NCI-H2196 treated with DMSO at 0.1 percent for 48 hours (cell line): ENCODE measurements around the gene ARID2.

Source experiments
- DNase-seq: peaks from one replicate; lab custom pipeline; 2025; ENCODE audit not compliant: unreplicated experiment; lab: John Stamatoyannopoulos, UW

The ARID2 gene

DNA sequence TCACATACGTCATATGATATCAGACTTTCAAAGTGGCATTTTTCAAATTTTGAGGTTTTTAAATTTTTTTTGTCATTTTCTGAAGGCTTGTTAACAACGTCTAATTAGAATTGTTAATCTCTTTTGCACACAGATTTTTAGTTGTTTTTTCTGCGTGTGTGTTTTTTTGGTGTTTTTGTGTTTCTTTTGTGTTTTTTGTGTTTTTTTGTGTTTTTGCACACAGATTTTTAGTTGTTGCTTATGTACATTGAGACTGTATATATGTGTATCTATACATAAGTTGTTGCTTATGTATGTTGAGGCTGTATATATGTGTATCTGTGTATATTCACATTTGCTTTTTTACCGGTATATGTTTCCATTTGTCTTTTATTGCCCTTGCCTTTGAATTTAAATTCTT lies 30.8 kb downstream of the ARID2 start:
- no peak for DNase-seq

- peak; percentile 31 for DNase-seq
These were observed 32.9 kb downstream of the ARID2 start for GRCh38 chr12:45762185-45763110.

GRCh38 chr12:45763381-45763780 lies 33.9 kb downstream of the ARID2 start:
- no peak for DNase-seq

- no peak for DNase-seq
These were observed 38.7 kb downstream of the ARID2 start for GRCh38 chr12:45768194-45768593.

- DNase-seq = no peak
These were observed 44.2 kb downstream of the ARID2 start for GRCh38 chr12:45773747-45774146.

- no peak for DNase-seq
These were observed 45.1 kb downstream of the ARID2 start for GRCh38 chr12:45774508-45775162.

DNA sequence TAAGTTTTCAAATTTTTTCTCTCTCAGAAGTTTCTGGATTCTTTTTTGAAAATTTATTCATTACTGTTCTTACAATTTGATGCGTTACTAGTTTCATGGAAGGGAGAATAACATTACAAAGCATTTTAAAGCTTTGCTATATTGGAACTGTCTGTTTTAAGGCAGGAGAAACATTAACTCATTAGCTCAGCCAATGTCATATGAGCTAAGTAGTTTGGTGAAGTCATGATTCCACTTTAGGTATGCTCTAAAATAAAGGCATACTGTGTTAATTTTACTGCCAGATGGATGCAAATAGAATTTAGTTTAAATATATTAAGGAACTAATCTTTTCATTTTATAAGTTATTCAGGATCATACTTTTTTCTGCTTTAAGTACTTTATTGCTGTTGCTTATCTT lies 46.0 kb downstream of the ARID2 start:
- no peak for DNase-seq

- no peak for DNase-seq
These were observed 46.5 kb downstream of the ARID2 start for GRCh38 chr12:45775964-45776363.

- no peak for DNase-seq
These were observed 50.4 kb downstream of the ARID2 start for GRCh38 chr12:45779936-45780335.

DNA sequence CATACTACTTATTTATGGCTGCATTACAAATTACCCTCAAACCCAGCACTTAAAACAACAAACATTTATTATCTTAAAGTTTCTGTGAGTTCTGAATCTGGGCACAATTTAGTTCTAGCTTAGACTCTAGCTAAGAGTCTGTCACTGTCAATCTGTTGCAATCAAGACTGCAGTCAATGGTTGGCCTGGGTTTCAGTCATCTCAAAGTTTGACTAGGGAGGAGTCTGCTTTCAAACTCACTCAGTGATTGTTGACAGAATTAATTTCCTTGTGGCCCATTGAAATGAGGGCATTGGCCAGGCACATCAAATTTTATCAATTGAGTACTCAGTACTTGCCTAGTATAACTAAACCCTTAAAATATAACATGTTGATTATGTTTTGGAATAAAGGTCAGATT lies 51.6 kb downstream of the ARID2 start:
- DNase-seq = no peak

- DNase-seq = no peak
These were observed 55.8 kb downstream of the ARID2 start for GRCh38 chr12:45785315-45785714.

DNA sequence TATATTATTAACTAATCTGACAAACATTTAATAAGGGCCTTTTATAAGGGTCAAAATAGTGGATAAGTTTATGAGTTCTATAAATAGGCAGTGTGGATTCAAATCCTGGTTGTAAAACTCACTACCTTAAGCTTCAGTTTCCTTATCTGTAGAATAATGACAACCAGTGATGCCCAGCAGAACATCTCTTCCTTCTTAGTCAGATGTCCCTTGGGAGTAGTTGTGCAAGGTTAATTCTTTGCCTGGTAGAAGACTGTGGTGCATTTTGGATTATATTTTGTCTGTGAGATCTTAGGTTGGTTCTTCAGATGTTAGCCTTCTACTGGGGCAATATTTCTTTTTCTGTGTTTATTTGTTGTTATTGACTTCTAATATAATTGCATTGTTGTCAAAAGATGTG lies 59.5 kb downstream of the ARID2 start:
- DNase-seq = no peak

DNA sequence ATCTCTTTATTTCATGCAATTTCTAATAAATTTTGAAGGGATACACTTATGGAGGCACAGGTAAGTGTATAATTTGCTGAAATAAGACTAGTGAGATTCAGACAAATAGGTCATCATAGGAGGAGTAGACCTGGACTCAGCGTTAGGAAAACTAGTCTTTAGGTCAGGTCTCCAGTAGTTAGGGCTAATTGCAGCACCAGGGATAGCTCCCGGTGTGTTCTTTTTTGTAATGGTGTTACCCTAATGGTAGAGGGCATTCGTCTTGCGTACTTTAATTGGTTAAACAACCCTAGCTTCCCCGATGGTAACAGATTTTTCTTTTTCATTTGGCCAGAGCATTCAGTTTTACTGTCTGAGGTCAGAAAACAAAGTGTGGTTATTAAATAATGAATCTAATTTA lies 64.9 kb downstream of the ARID2 start:
- no peak for DNase-seq

DNA sequence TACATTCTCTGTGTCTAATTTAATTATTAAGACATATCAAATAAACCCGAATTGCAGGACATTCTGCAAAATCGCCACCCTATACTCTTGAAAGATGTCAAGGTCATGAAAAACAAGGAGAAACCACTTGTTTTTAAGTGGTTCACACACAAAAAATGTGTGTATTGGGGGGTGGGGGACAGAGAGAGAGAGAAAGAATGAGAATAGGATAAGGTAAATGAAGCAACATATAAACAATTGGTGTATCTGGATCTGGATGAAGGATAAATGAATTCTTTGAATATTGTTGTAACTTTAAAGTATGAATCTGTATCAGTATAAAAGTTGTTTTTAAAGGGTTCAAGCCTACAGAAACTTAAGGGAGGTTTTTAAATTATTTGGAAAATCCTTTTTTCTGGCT lies 72.1 kb downstream of the ARID2 start:
- DNase-seq = no peak

DNA sequence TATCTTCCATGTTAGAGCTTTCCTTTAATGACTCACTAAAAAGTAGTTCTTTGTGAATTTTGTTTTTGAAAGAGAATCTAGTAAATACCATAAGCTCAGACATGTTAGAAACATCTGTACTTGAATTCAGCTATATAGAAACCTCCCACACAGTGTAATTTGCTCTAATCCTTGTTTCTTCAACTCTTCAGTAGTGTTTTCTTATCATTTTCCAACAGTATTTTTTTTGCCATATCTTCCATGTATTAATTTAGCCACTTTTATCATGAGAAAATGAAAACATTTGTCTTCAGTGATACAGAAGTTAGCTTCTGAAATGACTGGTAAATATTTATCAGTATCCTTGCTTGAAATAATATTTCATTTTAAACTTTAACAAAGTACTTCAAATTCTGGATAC lies 73.6 kb downstream of the ARID2 start:
- DNase-seq = no peak

DNA sequence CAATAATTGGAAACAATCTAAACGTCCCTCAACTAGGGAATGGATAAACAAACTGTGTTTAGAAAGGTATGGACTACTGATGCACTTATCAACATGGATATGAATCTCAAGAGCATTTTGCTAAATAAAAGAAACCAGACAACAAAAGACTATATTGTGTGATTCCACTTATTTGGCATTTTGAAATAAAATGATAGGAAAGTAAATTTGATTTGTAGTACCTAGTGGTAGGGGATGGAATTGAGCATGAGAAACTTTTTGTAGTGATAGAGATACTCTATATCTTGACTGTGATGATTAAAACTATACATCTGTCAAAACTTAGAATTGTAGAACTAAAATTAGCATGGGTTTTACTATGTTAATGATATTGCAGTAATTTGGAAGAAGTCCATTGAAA lies 87.1 kb downstream of the ARID2 start:
- no peak for DNase-seq

GRCh38 chr12:45827974-45828373 lies 98.5 kb downstream of the ARID2 start:
- DNase-seq = no peak

DNA sequence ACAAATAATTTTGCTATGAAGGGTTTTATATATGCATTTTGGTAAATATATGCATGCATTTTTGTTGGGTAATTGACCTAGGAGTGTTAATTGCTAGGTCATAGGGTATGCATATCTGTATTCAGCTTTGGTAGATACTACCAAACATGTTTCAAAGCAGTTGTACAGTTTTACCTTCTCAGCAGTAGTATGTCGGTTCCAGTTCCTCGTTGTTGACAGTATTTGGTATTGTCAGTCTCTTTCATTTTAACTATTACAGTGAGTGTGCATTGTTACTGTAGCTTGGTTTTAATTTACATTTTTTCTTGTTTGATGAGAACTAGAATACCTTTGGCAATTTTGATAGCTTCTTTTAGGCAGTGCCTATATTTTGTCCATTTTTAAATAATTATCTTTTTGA lies 98.9 kb downstream of the ARID2 start:
- DNase-seq = no peak

DNA sequence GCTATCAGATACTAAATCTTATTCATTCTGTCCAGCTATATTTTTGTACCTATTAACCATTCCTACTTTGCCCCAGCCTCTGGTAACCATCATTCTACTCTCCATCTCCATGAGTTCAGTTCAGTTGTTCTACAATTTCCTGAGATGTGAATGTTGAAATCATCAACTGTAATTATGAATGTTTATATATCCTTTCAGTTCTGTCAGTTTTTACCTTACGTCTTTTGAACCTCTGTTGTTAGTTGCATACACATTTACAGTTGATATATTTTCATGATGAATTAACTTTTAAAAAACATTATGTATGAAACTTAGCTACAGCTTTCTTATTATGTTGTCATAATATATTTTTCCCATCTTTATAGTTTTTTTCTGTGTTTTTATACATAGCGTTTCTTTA lies 102.1 kb downstream of the ARID2 start:
- no peak for DNase-seq

DNA sequence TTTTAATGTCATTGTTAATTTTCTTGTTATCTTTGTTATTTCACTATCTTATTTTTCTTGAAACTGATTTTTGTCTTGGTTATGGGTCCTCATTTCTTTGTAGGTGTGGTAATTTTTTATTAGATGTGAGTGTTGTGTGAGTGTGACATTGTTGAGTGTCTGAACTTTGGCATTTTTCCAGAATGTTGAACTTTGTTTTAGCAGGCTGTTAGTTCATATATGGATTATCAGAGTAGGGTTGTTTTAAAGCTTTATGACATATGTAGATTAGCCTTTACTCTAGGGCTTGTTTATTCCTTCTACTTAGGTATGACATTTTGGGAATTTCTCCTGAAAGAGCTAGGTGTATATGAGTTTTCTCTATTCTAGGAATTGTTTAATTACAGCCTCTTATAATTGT lies 103.9 kb downstream of the ARID2 start:
- DNase-seq = no peak

DNA sequence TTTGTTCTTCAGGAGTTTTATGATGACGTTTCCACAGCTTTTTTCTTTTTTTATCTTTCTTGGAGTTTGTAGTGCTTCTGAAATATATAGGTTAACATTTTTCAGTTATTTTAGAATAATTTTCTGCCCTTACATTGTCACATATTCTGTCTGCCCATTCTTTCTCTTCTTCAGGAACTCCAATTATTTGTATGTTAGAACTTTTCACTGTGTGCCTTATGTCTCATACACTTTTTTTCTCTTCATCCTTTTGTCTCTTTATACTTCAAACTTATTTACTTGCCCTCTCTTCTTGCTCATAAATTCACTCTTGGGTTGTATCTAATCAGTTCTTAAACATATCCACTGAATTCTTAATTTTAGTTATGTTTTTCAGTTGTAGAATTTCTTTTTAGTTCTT lies 105.3 kb downstream of the ARID2 start:
- no peak for DNase-seq

- no peak for DNase-seq
These were observed 110.4 kb downstream of the ARID2 start for GRCh38 chr12:45839917-45840316.

DNA sequence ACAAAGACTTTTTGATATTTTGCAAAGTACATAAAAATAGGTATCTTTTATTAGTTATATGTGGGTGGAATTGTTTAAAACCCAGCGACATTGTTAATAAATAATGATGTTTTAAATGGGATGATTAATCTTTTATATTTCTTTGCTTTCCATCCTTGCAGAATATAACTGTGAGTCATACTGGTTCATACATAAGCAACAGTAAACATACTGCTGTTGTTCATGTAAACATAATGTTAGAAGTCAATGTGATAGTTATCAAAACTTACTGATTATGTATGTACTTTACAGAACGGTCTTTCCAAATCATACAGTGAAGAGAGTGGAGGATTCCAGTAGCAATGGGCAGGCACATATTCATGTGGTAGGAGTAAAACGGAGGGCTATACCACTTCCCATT lies 119.8 kb downstream of the ARID2 start:
- no peak for DNase-seq
